Smooth muscle cell (in vitro differentiated cells): Measurements from ENCODE around the gene CHRNB1. TPM values are rescaled to one million over a fixed set of nuclear protein-coding genes. Genes with fewer than 3 reads are reported as not detected.

Experiments used
- DNase-seq: peaks from one replicate; lab custom pipeline; 2025; ENCODE audit not compliant: unreplicated experiment; lab: John Stamatoyannopoulos, UW
- H2AFZ ChIP-seq: fragments of 200-600 bp; sonication (generic); 2 replicates; pipeline ENCODE4 v1.6.0; 2016; ENCODE audit warnings: antibody characterized with exemption, low read depth, mild to moderate bottlenecking
- H3F3A ChIP-seq: fragments of 200-600 bp; sonication (generic); 2 replicates; pipeline ENCODE4 v1.6.0; 2017; ENCODE audit warnings: antibody characterized with exemption, low read depth
- H3K27ac ChIP-seq: fragments of 200-600 bp; sonication (generic); 2 replicates; pipeline ENCODE4 v1.5.1; 2016; ENCODE audit warnings: low read depth, mild to moderate bottlenecking
- H3K27me3 ChIP-seq: fragments of 200-600 bp; sonication (generic); 2 replicates; pipeline ENCODE4 v1.6.1; 2016; ENCODE audit warnings: low read depth, mild to moderate bottlenecking
- H3K36me3 ChIP-seq: fragments of 200-600 bp; sonication (generic); 2 replicates; pipeline ENCODE4 v1.5.1; 2016; ENCODE audit warnings: low read depth
- H3K4me1 ChIP-seq: fragments of 200-600 bp; sonication (generic); 2 replicates; pipeline ENCODE4 v1.5.1; 2016; ENCODE audit warnings: low read depth
- H3K4me2 ChIP-seq: fragments of 200-600 bp; sonication (generic); 2 replicates; pipeline ENCODE4 v1.6.0; 2016; ENCODE audit warnings: mild to moderate bottlenecking
- H3K4me3 ChIP-seq: fragments of 200-600 bp; sonication (generic); 2 replicates; pipeline ENCODE4 v1.5.1; 2016; ENCODE audit warnings: mild to moderate bottlenecking
- H3K79me2 ChIP-seq: fragments of 200-600 bp; sonication (generic); 2 replicates; pipeline ENCODE4 v1.6.0; 2016; ENCODE audit warnings: low read depth, mild to moderate bottlenecking
- H3K9ac ChIP-seq: fragments of 200-600 bp; sonication (generic); 2 replicates; pipeline ENCODE4 v1.6.0; 2016; ENCODE audit warnings: low read depth
- H3K9me3 ChIP-seq: fragments of 200-600 bp; sonication (generic); replicated peaks from 2 replicates; pipeline ENCODE4 v1.5.1; 2016; ENCODE audit warnings: low read depth
- H4K20me1 ChIP-seq: fragments of 200-600 bp; sonication (generic); 2 replicates; pipeline ENCODE4 v1.6.0; 2016; ENCODE audit warnings: low read depth
- WGBS: methylation state at CpG from one replicate; pipeline ENCODE4 v1.1.7; 2016; ENCODE audit warnings: low lambda C conversion rate; 5-methylcytosine and 5-hydroxymethylcytosine counted together
- polyA plus RNA-seq: library from polyadenylated mRNA; unstranded; fragments of >200 nt; fragmentation: Nextera tagmentation; extraction: Ambion mirVana; gene quantifications from 2 replicates; pipeline ENCODE4 v1.2.1, GENCODE V29; 2016
- total RNA-seq: library from RNA; depleted of rRNA; stranded (reverse); fragments of >200 nt; gene quantifications from 2 replicates; pipeline ENCODE4 v1.2.3, GENCODE V29; 2014
- TF ChIP-seq, protein P1 (sequence below): fragments of 200-600 bp; sonication (generic); IDR thresholded peaks from 2 replicates; pipeline ENCODE4 v1.5.1; 2017; ENCODE audit warnings: borderline replicate concordance, mild to moderate bottlenecking, antibody characterized with exemption; ENCODE audit not compliant: insufficient read depth, poor library complexity, severe bottlenecking

The CHRNB1 gene
- total and polyA plus RNA-seq, 2 experiments from 2014 or later: 12.2 to 19.0 TPM

DNA sequence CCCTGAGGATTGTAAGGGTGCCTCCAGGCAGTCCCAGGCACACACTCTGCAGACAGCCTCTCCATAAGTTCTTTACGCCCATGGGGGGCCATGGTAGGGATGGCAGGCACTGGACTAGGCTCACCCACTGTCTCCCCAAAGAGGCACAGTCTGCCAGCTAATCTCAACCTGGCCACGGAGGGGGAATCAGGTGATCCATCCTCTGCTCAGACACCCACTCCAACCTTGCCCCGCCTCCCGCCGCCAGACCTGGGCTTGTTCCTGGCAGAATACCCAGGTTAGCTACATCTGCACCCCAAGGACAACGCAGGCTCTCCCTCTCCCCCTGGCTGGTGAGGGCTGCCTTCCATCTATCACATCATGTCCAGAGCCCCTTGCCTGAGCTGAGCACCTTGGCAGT, 36.0 kb upstream of the CHRNB1 start:
- WGBS: 88% methylated on average over 6 of the region's 6 CpGs
- no peak overlapping the region for H3K4me2 ChIP-seq

DNA sequence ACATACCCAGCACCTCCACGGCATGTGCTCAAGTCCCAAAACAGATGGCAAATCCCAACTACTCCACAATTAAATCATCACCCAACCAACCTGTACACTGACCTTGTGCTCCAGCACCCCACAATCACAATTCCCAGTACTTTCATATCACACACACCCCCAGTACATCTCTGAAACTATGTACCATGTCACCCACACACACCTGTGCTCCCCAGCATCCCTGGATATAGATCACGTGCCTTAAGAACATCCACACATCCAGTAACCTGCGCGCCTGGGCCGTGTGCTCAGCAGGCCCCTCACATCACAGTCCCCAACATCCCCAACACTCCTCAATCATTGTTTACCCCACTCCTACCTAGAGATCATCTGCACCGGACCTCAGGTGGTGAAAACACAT, 35.1 kb upstream of the CHRNB1 start:
- no peaks in the 10 kb centered on the region for H3K27me3 ChIP-seq
- no peak overlapping the region for H3K27ac ChIP-seq
- H3K4me1 ChIP-seq: peaks cover 5% of the 10 kb centered on the region
- H2AFZ ChIP-seq: no peak overlapping the region
- TF ChIP-seq, protein P1, sequence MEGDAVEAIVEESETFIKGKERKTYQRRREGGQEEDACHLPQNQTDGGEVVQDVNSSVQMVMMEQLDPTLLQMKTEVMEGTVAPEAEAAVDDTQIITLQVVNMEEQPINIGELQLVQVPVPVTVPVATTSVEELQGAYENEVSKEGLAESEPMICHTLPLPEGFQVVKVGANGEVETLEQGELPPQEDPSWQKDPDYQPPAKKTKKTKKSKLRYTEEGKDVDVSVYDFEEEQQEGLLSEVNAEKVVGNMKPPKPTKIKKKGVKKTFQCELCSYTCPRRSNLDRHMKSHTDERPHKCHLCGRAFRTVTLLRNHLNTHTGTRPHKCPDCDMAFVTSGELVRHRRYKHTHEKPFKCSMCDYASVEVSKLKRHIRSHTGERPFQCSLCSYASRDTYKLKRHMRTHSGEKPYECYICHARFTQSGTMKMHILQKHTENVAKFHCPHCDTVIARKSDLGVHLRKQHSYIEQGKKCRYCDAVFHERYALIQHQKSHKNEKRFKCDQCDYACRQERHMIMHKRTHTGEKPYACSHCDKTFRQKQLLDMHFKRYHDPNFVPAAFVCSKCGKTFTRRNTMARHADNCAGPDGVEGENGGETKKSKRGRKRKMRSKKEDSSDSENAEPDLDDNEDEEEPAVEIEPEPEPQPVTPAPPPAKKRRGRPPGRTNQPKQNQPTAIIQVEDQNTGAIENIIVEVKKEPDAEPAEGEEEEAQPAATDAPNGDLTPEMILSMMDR: no peak
- no peak overlapping the region for H3K9ac ChIP-seq
- H3K4me2 ChIP-seq: no peak overlapping the region
- peaks cover 25% of the 10 kb centered on the region for H4K20me1 ChIP-seq
- no peak overlapping the region for H3K4me3 ChIP-seq
- no peak for DNase-seq
- H3K79me2 ChIP-seq: no peaks in the 10 kb centered on the region
- H3K9me3 ChIP-seq: no peaks in the 10 kb centered on the region
- H3K36me3 ChIP-seq: no peaks in the 10 kb centered on the region
- WGBS: 96% methylated on average over 6 of the region's 6 CpGs
- no peaks in the 10 kb centered on the region for H3F3A ChIP-seq

More for the DNA sequence above, 36.0 kb upstream of the CHRNB1 start:
- no peaks in the 10 kb centered on the region for H3F3A ChIP-seq
- H3K4me3 ChIP-seq: no peak overlapping the region
- H2AFZ ChIP-seq: no peak overlapping the region
- H3K9me3 ChIP-seq: no peaks in the 10 kb centered on the region
- H3K27me3 ChIP-seq: no peaks in the 10 kb centered on the region
- no peaks in the 10 kb centered on the region for H3K79me2 ChIP-seq
- no peak for DNase-seq
- H3K36me3 ChIP-seq: no peaks in the 10 kb centered on the region
- no peak overlapping the region for H3K9ac ChIP-seq
- TF ChIP-seq, protein P1: no peak
- peaks cover 25% of the 10 kb centered on the region for H4K20me1 ChIP-seq
- no peak overlapping the region for H3K27ac ChIP-seq
- peaks cover 5% of the 10 kb centered on the region for H3K4me1 ChIP-seq

DNA sequence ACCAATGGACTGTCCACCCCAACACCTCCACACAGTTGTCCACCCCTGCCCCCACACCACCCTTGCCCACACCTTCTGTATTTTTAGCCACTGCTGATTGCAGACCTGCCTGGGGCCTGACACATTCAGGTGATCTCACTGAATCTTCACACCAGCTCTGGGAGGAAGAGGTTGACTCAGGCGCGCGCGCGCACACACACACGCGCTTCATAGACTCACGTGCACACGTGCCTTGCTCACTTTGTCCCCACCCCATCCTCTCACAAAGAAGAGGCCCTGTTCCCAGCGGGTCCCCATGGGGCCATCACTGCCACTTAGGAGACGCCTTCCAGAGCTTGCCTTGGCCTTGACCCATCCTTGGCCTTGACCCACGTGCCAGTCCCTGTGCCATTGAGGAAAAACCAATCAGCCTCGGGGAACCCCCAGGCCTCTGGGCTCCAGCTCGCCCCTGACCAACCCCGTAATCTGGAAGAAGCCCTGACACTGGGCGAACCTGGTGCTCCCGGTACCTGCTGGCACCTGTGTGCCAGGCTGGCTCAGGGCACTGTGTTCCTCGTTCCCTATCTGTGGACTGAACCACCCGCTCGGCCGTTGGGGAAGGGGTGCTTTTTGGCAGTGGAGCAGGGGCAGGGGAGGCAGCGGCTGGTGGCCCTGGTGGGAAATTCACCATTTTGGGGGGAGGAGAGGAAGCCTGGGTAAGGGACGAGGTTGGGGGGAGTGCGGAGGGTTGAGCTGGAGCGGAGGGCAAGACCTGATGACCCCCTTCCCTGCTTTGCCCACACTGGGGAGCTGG, 34.0 kb upstream of the CHRNB1 start:
- Histone ChIP-seq H4K20me1 (peaks cover 21% of the 10 kb centered on the region), H3K9me3 (no peaks in the 10 kb centered on the region), H3K36me3 (no peaks in the 10 kb centered on the region), H2AFZ (no peak overlapping the region), H3K4me1 (peaks cover 3% of the 10 kb centered on the region), H3F3A (no peaks in the 10 kb centered on the region), H3K4me3 (no peak overlapping the region), H3K9ac (no peak overlapping the region), H3K79me2 (no peaks in the 10 kb centered on the region), H3K27ac (no peak overlapping the region), H3K4me2 (no peak overlapping the region), H3K27me3 (no peaks in the 10 kb centered on the region)
- DNase-seq: no peak
- WGBS: 95% methylated on average over 25 of the region's 25 CpGs
- TF ChIP-seq, protein P1: no peak

DNA sequence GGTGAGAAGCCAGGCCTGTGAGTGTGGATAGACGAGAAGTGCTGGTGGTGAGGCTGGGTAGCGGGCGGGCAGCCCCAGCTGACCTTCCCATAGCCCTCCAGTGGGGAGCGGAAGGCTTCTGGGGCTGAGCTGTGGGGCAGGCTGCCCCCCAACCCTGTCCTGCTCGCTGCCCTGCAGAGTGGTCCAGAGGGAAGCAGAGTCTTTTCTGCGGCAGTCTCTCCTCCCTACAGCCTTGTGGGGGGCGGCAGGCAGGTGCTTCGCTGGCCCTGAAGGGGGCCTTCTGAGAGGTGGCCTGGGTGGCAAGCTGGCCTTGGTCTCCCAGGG, 33.5 kb upstream of the CHRNB1 start:
- no peak for DNase-seq
- no peaks in the 10 kb centered on the region for H3F3A ChIP-seq
- no peaks in the 10 kb centered on the region for H3K36me3 ChIP-seq
- no peaks in the 10 kb centered on the region for H3K4me1 ChIP-seq
- peaks cover 16% of the 10 kb centered on the region for H4K20me1 ChIP-seq
- H3K27me3 ChIP-seq: no peaks in the 10 kb centered on the region
- no peak overlapping the region for H3K4me3 ChIP-seq
- no peak overlapping the region for H3K9ac ChIP-seq
- H2AFZ ChIP-seq: no peak overlapping the region
- H3K79me2 ChIP-seq: no peaks in the 10 kb centered on the region
- TF ChIP-seq, protein P1: no peak
- no peak overlapping the region for H3K4me2 ChIP-seq
- H3K9me3 ChIP-seq: no peaks in the 10 kb centered on the region
- H3K27ac ChIP-seq: no peak overlapping the region
- WGBS: 94% methylated on average over 8 of the region's 8 CpGs
